HG03108 (cell line): ENCODE data around the gene UBC.

ENCODE experiments used
- ATAC-seq: cut with Tn5 transposase; IDR thresholded peaks from one replicate; pipeline ENCODE4 v1.9.1; 2021; ENCODE audit warnings: moderate library complexity; ENCODE audit not compliant: unreplicated experiment

UBC gene

GRCh38 chr12:124914392-124915238, at the start of gene UBC:
TSS of gene UBC (minus strand) at chr12:124914650. CDS start at chr12:124913771, 879 bp downstream.
- ATAC-seq: peak; percentile 27

GRCh38 chr12:124963211-124963610, 48.8 kb upstream of the UBC start:
- no peak for ATAC-seq

- ATAC-seq: no peak
Observed at GRCh38 chr12:124961055-124961454, 46.6 kb upstream of the UBC start.

- ATAC-seq: no peak
Observed at GRCh38 chr12:124956571-124956970, 42.1 kb upstream of the UBC start.

GRCh38 chr12:124954771-124955170, 40.3 kb upstream of the UBC start:
- ATAC-seq: no peak

GRCh38 chr12:124953689-124954405, 39.4 kb upstream of the UBC start:
- ATAC-seq: no peak

- no peak for ATAC-seq
Observed at GRCh38 chr12:124952801-124953200, 38.4 kb upstream of the UBC start.

- ATAC-seq: no peak
Observed at GRCh38 chr12:124952295-124952694, 37.8 kb upstream of the UBC start.

- ATAC-seq: no peak
Observed at GRCh38 chr12:124949779-124950728, 35.6 kb upstream of the UBC start.

GRCh38 chr12:124949066-124949465, 34.6 kb upstream of the UBC start:
- ATAC-seq: no peak

- ATAC-seq: no peak
Observed at GRCh38 chr12:124947561-124948398, 33.3 kb upstream of the UBC start.

- ATAC-seq: no peak
Observed at GRCh38 chr12:124947013-124947412, 32.6 kb upstream of the UBC start.

GRCh38 chr12:124946447-124946793, 32.0 kb upstream of the UBC start:
- no peak for ATAC-seq

GRCh38 chr12:124941170-124941527, 26.7 kb upstream of the UBC start:
- no peak for ATAC-seq

- ATAC-seq: peak; percentile 50
Observed at GRCh38 chr12:124940393-124941169, 26.1 kb upstream of the UBC start.

GRCh38 chr12:124940143-124940392, 25.6 kb upstream of the UBC start:
- no peak for ATAC-seq

GRCh38 chr12:124939421-124940142, 25.1 kb upstream of the UBC start:
- ATAC-seq: peak; percentile 47

- peak; percentile 38 for ATAC-seq
Observed at GRCh38 chr12:124939079-124939420, 24.6 kb upstream of the UBC start.

GRCh38 chr12:124938587-124938986, 24.1 kb upstream of the UBC start:
- no peak for ATAC-seq
